Activated CD8-positive, alpha-beta T cell treated with anti-CD3 and anti-CD28 coated beads, Interleukin-2, amount 10 ng/mL, durations not matched to agents 7 days and 5 days (primary cell): Measurements from ENCODE around the gene MACROD2. TPM values are rescaled to one million over a fixed set of nuclear protein-coding genes. Genes with fewer than 3 reads are reported as not detected.

Experiments used
- ATAC-seq: fragments of 150-1000 bp; cut with Tn5 transposase; one replicate; pipeline ENCODE4 v1.10.0; 2021; ENCODE audit warnings: moderate library complexity
- CTCF ChIA-PET: fragments of 350-600 bp; sonication (Branson Sonifier 250); formaldehyde crosslinking; loops from one replicate; lab custom pipeline; 2021; ENCODE audit warnings: antibody characterized with exemption; lab: Charles Lee
- POLR2A ChIA-PET: fragments of 350-600 bp; sonication (Branson Sonifier 250); formaldehyde crosslinking; loops from one replicate; lab custom pipeline; 2021; ENCODE audit warnings: antibody characterized with exemption; lab: Charles Lee
- DNase-seq: peaks from one replicate; pipeline ENCODE4 v3.0.0-alpha.2; 2020
- H3K27ac Mint-ChIP-seq: one replicate; pipeline ENCODE4 v1.8.0; 2021; ENCODE audit warnings: mild to moderate bottlenecking, mixed read lengths
- H3K27me3 Mint-ChIP-seq: one replicate; pipeline ENCODE4 v1.8.0; 2021; ENCODE audit warnings: low read depth, mixed read lengths
- H3K36me3 Mint-ChIP-seq: one replicate; pipeline ENCODE4 v1.8.0; 2021; ENCODE audit warnings: low read depth, mixed read lengths
- H3K4me1 Mint-ChIP-seq: one replicate; pipeline ENCODE4 v1.8.0; 2021; ENCODE audit warnings: low read depth, mixed read lengths
- H3K4me3 Mint-ChIP-seq: one replicate; pipeline ENCODE4 v1.8.0; 2021; ENCODE audit warnings: mild to moderate bottlenecking, mixed read lengths
- H3K9me3 Mint-ChIP-seq: one replicate; pipeline ENCODE4 v1.8.0; 2022; ENCODE audit warnings: mixed read lengths; ENCODE audit not compliant: insufficient read depth
- total RNA-seq, 2 experiments: library from RNA; stranded (reverse); gene quantifications; one replicate each; pipeline ENCODE4 v1.2.3, GENCODE V29; 2021

Gene MACROD2
- total RNA-seq, 2 experiments from 2014 or later, result 0.08 TPM; not detected in 1

DNA sequence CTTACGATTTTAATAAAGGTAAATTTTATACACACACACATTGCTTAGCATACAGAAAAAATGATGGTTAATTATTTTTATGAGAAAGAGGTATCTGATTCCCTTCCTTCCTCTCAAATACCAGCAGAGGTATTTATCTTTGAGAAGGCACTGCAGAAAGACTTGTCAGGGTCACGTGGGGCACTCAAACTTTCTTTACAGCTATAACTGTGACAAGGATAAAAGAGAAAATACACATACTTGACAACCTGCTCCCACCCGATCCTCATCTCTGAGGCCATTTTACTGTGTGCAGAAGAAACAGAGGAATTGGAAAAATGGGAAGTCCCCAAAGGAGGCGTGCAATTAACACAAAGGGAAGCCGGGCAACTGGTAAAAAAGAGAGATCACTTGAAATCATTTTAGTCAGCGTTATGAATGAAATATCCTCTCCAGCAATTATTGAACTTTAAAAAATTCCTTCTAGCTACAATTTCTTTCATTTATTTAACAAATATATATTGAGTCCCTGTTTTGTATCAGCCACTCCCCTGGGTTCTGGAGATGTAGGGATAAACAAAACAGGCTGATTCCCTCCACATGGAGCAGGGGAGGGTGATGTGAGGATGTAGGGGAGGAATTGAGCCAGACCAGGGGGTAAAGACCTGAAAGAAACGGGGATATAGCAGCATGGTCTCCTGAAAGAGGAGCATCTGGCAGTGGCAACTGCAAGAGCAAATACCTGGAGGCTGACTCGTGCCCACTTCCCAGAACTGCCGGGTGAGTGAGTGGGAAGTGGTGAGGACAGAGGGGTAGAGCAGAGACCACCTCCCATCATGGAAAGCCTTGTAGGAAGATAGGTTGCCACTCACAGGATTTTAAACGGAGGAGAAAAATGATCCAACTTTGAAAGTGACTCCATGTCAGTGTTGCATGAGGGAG, 2067.6 kb downstream of the MACROD2 start:
- ChIA-PET POLR2A (no interaction called here), CTCF (no interaction called here)
- Mint-ChIP-seq H3K36me3 (no peaks in the 10 kb centered on the region), H3K27ac (no peak overlapping the region), H3K9me3 (peaks cover 4% of the 10 kb centered on the region), H3K27me3 (no peaks in the 10 kb centered on the region), H3K4me3 (no peak overlapping the region), H3K4me1 (no peaks in the 10 kb centered on the region)
- ATAC-seq (no peak), DNase-seq (no peak)

DNA sequence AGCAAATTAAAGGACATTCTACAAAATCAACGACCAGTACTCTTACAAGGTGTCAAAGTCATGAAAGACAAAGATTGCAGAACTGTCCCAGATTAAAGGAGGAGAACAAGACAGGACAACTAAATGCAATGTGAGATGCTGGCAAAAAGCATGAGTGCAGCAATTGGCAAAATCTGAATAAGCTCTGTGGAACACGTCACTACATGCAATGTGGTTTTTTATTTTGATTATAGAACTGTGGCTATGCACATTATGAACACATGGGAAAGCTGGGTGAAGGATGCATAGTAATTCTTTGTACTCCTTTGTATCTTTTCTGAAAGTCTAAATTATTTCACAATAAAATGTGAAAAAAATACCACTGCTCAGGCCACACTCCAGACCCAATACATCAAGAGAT, 2068.6 kb downstream of the MACROD2 start:
- POLR2A ChIA-PET, result no interaction called here
- Mint-ChIP-seq H3K36me3 (no peaks in the 10 kb centered on the region), H3K9me3 (peaks cover under 1% of the 10 kb centered on the region), H3K4me3 (no peak overlapping the region), H3K27me3 (no peaks in the 10 kb centered on the region), H3K4me1 (no peaks in the 10 kb centered on the region), H3K27ac (no peak overlapping the region)
- ATAC-seq (no peak), DNase-seq (no peak)
- CTCF ChIA-PET, result no interaction called here

DNA sequence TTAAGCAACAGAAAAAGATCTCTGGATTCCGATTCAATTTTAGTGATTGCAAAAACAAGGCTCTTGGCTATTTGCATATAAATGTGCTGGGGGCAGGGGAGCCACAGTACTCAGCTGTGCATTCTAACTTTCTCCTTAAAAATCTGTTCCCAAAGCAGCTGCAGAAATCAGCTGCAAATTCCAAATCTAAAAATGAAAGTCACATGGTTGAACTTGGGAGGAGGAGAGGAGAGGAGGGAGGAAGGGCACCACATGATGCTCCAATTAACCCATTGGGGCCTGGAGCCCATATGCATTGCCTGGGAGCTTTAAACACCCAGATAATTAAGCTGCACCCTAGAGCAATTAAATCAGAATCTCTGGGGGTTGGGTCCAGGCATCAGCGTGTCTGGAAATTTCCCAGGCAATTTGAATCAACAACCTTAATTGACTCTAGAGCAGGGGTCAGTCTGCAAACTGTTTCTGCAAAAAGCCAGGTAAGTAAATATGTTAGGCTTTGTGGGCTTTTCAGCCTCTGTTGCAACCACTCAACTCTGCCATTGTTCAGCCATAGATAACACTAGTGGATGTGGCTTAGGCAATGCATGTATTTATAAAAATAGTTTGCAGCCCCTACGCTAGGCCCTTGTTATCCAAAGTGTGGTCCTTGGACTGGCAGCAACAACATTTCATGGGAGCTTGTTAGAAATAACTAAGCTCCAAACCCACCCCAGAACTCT, 2069.8 kb downstream of the MACROD2 start:
- ChIA-PET CTCF (no interaction called here), POLR2A (no interaction called here)
- H3K36me3 Mint-ChIP-seq, result no peaks in the 10 kb centered on the region
- DNase-seq (no peak), ATAC-seq (no peak)
- no peaks in the 10 kb centered on the region for H3K27me3 Mint-ChIP-seq
- H3K9me3 Mint-ChIP-seq, result no peaks in the 10 kb centered on the region
- no peak overlapping the region for H3K4me3 Mint-ChIP-seq
- H3K4me1 Mint-ChIP-seq, result no peaks in the 10 kb centered on the region
- no peak overlapping the region for H3K27ac Mint-ChIP-seq

DNA sequence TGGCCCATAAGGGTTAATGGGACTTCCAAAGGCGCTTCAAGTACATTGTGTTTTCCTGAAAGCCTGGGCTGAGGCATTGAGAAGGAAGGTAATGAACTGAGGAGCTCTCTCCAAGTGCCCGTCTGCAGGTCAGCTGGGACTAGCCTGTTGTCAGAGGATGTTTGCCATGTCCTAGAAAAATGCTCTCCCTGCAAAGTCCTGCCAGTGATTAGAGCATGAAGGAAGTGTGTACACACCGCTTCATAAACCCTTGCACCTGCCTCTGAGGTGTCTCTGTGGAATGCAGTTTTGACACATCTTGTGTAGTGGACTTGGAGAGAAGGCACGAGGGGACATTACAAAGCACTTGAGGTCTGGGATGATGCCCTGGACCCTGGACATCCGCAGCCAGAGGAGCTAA, 2071.3 kb downstream of the MACROD2 start:
- Mint-ChIP-seq H3K27ac (no peak overlapping the region), H3K27me3 (no peaks in the 10 kb centered on the region), H3K9me3 (no peaks in the 10 kb centered on the region), H3K4me3 (no peak overlapping the region), H3K36me3 (no peaks in the 10 kb centered on the region), H3K4me1 (no peaks in the 10 kb centered on the region)
- no peak for DNase-seq
- ChIA-PET CTCF (no interaction called here), POLR2A (interaction anchor here (0.6 kb wide), 1 partner anchor 260 kb away, joined by 3 read pairs; no protein-coding TSS in a partner anchor)
- no peak for ATAC-seq

DNA sequence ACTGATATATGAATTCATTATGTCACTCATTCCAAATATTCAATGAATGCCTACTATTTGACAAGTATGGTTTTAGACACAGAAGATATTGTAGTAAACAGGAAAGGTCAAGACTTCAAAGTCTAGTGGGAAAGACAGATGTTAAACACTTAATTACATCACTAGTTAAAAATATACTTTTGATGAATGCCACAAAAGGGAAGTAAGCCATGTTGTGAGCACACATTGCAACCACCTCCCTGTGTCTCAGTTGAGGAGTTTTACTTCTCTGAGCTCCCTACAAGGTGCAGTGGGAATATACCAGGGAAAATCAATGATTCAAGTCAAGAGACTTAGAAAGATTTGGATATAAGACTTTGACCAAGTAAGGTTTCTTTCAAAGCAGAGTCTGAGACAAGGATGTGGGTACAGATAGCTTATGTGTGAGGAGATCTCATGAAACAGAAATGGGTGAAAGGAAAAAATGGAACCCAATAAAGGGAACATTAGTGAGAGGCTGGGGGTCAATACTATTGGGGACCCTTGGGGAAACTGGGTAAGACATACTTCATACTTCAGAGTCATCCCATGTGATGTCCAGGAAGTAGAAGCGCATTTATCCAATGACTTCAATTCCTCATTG, 2074.2 kb downstream of the MACROD2 start:
- ChIA-PET POLR2A (no interaction called here), CTCF (no interaction called here)
- Mint-ChIP-seq H3K27ac (no peak overlapping the region), H3K4me3 (no peak overlapping the region), H3K9me3 (no peaks in the 10 kb centered on the region), H3K4me1 (no peaks in the 10 kb centered on the region), H3K36me3 (no peaks in the 10 kb centered on the region), H3K27me3 (no peaks in the 10 kb centered on the region)
- DNase-seq (no peak), ATAC-seq (no peak)

DNA sequence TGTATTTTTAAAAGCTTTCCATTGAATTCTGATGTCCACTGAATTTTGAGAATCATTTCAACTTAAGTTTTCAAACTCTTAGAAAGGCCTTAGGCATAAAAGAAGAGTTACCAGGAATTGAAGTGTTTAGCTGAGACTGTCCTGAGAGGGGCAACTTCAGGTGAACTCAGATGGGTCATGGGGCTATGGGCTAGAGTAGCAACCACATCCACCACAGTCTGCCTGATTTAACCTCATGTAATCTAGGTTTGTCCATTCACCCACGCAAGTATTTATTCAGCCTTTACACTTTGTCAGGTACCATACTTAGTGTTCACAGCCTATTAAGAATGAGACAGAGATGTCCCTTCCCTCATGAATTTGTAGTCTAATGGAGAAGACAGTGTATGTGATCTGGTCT, 2076.9 kb downstream of the MACROD2 start:
- CTCF ChIA-PET, result no interaction called here
- no peak for ATAC-seq
- H3K9me3 Mint-ChIP-seq, result no peaks in the 10 kb centered on the region
- POLR2A ChIA-PET, result no interaction called here
- no peaks in the 10 kb centered on the region for H3K36me3 Mint-ChIP-seq
- H3K4me1 Mint-ChIP-seq, result no peaks in the 10 kb centered on the region
- no peaks in the 10 kb centered on the region for H3K27me3 Mint-ChIP-seq
- H3K27ac Mint-ChIP-seq, result no peak overlapping the region
- H3K4me3 Mint-ChIP-seq, result no peak overlapping the region
- no peak for DNase-seq

DNA sequence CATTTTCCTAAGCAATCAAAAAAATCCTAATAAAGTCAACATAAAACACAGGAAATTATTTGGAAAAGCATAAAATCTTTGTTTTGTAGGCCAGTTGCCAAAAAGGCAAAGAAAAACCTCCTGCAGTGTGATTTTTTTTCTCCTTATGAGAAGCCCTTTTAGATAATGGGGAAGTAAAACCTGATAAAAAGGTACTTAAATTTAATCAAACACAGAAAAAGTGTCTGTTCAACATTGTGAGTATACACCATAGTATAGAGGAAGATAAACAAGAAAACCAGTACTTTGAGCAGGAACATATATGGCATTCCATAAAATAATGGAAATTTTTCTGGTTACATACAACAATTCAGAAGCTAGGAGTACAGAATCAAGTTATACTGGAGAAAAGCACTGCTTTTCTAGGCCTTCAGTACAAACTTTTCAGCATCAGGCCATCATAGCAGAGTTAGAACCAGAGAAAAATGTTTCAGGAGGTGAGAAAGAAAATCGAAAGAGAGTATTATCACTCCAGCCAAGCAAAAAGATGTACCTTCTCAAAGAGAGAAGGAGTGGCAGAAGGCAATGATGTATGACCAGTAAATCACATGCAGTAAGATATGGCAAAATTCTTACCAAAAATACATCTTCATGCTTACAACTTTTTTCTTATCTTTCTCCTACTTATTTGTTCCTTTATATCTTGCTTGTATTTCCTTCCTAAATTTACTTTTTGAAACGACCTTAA, 2083.0 kb downstream of the MACROD2 start:
- POLR2A ChIA-PET, result no interaction called here
- ATAC-seq, result no peak
- Mint-ChIP-seq H3K9me3 (no peaks in the 10 kb centered on the region), H3K4me1 (no peaks in the 10 kb centered on the region), H3K27me3 (no peaks in the 10 kb centered on the region), H3K27ac (no peak overlapping the region), H3K36me3 (no peaks in the 10 kb centered on the region), H3K4me3 (no peak overlapping the region)
- CTCF ChIA-PET, result no interaction called here
- no peak for DNase-seq

DNA sequence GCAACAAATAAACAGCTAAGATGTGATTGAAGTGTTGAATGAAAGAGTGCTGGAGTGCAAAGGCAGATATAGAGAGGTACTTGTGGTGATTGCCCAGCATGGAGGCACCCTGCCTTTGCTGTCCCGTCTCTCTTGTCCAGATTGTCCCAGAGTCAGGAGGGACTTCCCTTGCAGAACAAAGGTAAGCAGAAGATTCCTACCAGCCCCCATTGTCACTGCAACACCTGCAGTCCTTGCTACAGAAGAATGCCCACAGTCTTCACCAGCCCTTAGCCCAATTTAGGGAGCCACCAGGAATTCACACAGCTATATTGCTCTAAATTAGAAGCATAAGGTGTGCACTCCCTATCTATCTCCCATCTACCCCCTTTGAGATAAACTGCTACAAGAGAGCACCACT, 2086.1 kb downstream of the MACROD2 start:
- Mint-ChIP-seq H3K9me3 (peaks cover under 1% of the 10 kb centered on the region), H3K27me3 (no peaks in the 10 kb centered on the region), H3K36me3 (no peaks in the 10 kb centered on the region), H3K27ac (no peak overlapping the region), H3K4me3 (no peak overlapping the region), H3K4me1 (no peaks in the 10 kb centered on the region)
- CTCF ChIA-PET, result no interaction called here
- POLR2A ChIA-PET, result no interaction called here
- ATAC-seq (no peak), DNase-seq (no peak)

DNA sequence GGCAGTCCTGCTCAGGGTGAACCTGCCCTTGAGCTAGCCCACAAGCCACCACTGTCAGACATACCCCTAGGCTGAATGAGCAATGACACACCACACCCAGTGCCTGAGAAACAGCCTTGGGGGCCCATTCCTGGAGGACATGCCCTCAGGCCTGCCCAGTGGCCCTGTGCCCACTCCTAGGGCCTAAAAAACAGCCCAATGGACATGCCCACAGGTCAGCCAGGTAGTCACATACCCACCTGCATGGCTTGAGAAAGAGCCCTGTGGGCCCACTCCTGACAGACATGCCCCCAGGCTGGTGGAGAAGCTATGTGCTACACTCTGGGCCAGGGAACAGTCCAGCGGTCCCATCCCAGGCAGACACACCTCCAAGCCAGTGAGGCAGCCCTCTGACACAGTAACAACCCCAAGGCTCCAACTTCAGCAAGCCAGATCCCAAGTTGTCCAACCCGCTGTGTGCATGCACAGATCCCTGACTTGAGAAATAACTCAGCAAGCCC, 2086.8 kb downstream of the MACROD2 start:
- Mint-ChIP-seq H3K9me3 (peaks cover 4% of the 10 kb centered on the region), H3K27me3 (no peaks in the 10 kb centered on the region), H3K36me3 (no peaks in the 10 kb centered on the region), H3K4me3 (no peak overlapping the region), H3K4me1 (no peaks in the 10 kb centered on the region), H3K27ac (no peak overlapping the region)
- ChIA-PET POLR2A (no interaction called here), CTCF (no interaction called here)
- DNase-seq (no peak), ATAC-seq (no peak)

DNA sequence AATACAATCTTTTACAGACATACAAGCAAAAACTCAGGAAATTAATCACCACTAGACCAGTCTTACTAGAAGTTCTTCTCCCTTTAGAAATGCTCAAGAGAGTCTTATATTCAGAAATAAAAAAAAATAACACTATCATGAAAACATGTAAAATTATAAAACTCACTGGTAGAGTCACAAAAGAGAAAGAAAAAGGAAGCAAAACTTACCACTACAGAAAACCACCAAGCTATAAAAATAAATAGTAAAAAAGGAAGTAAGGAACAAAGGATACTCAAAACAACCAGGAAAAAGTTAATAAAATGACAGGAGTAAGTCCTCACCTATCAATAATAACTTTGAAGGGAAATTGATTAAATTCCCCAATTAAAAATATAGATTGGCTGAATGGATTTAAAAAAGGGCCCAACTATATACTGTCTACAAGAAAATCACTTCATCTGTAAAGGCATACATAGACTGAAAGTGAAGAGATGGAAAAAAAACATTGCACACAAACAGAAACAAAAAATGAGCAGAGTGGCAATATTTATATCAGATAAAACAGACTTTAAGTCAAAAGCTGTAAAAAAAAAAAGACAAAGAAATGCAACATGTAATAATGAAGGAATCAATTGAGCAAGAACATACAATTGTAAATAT, 2088.4 kb downstream of the MACROD2 start:
- ChIA-PET CTCF (no interaction called here), POLR2A (no interaction called here)
- no peak overlapping the region for H3K4me3 Mint-ChIP-seq
- no peaks in the 10 kb centered on the region for H3K36me3 Mint-ChIP-seq
- H3K27ac Mint-ChIP-seq, result no peak overlapping the region
- H3K27me3 Mint-ChIP-seq, result no peaks in the 10 kb centered on the region
- H3K4me1 Mint-ChIP-seq, result no peaks in the 10 kb centered on the region
- ATAC-seq, result no peak
- DNase-seq, result no peak
- H3K9me3 Mint-ChIP-seq, result peaks cover 5% of the 10 kb centered on the region

DNA sequence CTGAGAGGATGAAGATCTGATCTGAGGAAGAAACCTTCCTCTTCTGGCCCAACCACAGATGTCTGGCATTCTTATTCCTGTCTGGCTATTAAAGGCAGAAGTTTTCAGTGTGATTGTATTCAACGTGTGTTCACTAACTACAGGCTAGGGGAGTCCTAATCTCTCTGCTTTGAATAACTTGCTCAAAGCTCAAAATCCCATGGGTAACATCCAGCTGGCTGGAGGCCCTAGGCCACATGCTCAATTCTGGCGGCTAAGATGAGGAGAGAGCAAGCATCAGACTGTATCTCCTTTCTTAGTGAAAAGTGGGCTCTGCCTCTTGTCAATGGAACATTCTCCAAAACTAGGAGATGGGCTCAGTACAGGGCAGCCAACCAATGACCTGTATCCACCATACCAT, 2099.9 kb downstream of the MACROD2 start:
- Mint-ChIP-seq H3K4me3 (no peak overlapping the region), H3K9me3 (no peaks in the 10 kb centered on the region), H3K27ac (no peak overlapping the region), H3K36me3 (no peaks in the 10 kb centered on the region), H3K27me3 (no peaks in the 10 kb centered on the region), H3K4me1 (no peaks in the 10 kb centered on the region)
- no peak for DNase-seq
- POLR2A ChIA-PET, result no interaction called here
- ATAC-seq, result no peak
- CTCF ChIA-PET, result no interaction called here
